Central memory CD8-positive, alpha-beta T cell (primary cell): ENCODE measurements around the gene SETX.
A peak's percentile ranks its signal among the peaks of the same experiment; 100 is the strongest.
"Not testable (repeated sequence)": the region's sequence is repeated elsewhere in the genome, so short reads cannot be mapped to it uniquely, and the experiment has no call there.

Experiments used
- ATAC-seq: fragments of 150-1000 bp; cut with Tn5 transposase; replicated peaks from 2 replicates; pipeline ENCODE4 v1.10.0; 2022; ENCODE audit warnings: mild to moderate bottlenecking, moderate FRiP score, moderate number of reproducible peaks; ENCODE audit not compliant: poor library complexity, severe bottlenecking; ENCODE audit errors: extremely low read depth
- DNase-seq, 2 donors: peaks; one replicate each; pipeline ENCODE4 v3.0.0; 2021; ENCODE audit warnings: low spot score in 2 of 2
- H3K27ac Mint-ChIP-seq: one replicate; pipeline ENCODE4 v1.8.0; 2022; ENCODE audit warnings: low read depth, mild to moderate bottlenecking, moderate library complexity, mixed read lengths
- H3K27me3 Mint-ChIP-seq: one replicate; pipeline ENCODE4 v1.8.0; 2022; ENCODE audit warnings: mixed read lengths
- H3K36me3 Mint-ChIP-seq: one replicate; pipeline ENCODE4 v1.8.0; 2022; ENCODE audit warnings: mild to moderate bottlenecking, moderate library complexity, mixed read lengths; ENCODE audit not compliant: insufficient read depth
- H3K4me1 Mint-ChIP-seq: one replicate; pipeline ENCODE4 v1.8.0; 2022; ENCODE audit warnings: mixed read lengths
- H3K4me3 Mint-ChIP-seq: one replicate; pipeline ENCODE4 v1.8.0; 2022; ENCODE audit warnings: mild to moderate bottlenecking, moderate library complexity, mixed read lengths
- H3K9me3 Mint-ChIP-seq: one replicate; pipeline ENCODE4 v1.8.0; 2022; ENCODE audit warnings: mixed read lengths

Gene SETX

DNA sequence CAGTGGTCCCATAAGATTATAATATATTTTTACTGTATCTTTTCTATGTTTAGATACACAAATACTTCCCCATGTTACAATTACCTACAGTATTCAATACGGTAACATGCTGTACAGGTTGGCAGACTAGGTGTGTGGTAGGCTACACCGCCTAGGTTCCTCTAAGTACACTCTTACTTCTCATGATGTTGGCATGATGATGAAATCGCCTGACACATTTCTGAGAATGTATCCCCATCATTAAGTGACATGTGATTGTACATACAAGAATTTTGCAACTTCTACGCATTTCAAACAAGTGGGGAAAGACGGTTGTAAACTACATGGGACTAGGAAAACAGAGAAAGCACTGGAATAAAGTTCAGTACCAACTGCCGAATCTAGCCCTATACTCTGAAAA is 53.3 kb downstream of the SETX start:
- no peaks in the 10 kb centered on the region for H3K27me3 Mint-ChIP-seq
- no peak overlapping the region for H3K27ac Mint-ChIP-seq
- no peaks in the 10 kb centered on the region for H3K9me3 Mint-ChIP-seq
- H3K4me1 Mint-ChIP-seq: peaks cover 24% of the 10 kb centered on the region
- H3K36me3 Mint-ChIP-seq: peaks cover 76% of the 10 kb centered on the region
- DNase-seq: no peak
- no peak for ATAC-seq
- H3K4me3 Mint-ChIP-seq: no peak overlapping the region

DNA sequence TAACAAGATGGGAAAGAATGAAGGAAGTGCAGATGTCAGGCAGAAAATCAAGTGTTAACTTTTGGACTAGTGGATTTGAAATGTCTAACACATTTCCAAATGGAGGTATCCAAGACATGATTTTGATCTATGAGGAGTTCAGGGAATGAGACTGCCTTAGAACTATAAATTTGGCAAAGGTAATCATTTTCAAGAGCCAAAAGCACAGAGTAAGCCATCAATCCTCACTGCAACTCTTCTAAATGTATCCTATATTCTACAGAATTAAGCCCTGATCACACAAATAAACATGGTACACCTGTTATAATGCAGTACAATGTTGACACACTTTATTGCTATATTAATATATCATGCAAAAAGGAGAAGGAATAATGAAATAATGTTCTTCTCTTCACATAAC is 55.6 kb downstream of the SETX start:
- DNase-seq: no peak
- H3K4me1 Mint-ChIP-seq: peaks cover 28% of the 10 kb centered on the region
- H3K27me3 Mint-ChIP-seq: no peaks in the 10 kb centered on the region
- peak overlapping the region; percentile 36 for H3K27ac Mint-ChIP-seq
- no peaks in the 10 kb centered on the region for H3K9me3 Mint-ChIP-seq
- H3K4me3 Mint-ChIP-seq: no peak overlapping the region
- peaks cover 80% of the 10 kb centered on the region for H3K36me3 Mint-ChIP-seq
- no peak for ATAC-seq

DNA sequence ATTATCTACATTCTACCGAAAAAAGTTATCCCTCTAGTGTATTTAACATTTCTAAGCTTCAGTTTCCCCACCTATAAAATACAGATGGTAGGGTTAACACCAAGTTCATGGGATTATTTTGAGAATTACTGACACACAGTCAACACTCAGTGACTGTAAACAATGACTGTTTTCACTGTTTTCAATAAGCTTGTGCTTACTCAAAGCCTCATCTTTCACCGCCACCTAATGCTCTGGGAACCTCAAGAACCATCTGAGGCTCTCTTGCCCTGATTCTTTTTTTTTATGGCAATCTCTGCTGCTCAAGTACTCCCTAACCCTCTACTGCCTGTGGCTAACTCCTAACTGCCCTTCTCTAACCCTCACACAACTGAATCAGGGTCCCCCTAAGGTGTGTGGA is 59.6 kb downstream of the SETX start:
- ATAC-seq (no peak), DNase-seq (no peak)
- no peaks in the 10 kb centered on the region for H3K27me3 Mint-ChIP-seq
- H3K9me3 Mint-ChIP-seq: no peaks in the 10 kb centered on the region
- peaks cover 74% of the 10 kb centered on the region for H3K36me3 Mint-ChIP-seq
- H3K4me3 Mint-ChIP-seq: no peak overlapping the region
- H3K27ac Mint-ChIP-seq: no peak overlapping the region
- H3K4me1 Mint-ChIP-seq: peaks cover 26% of the 10 kb centered on the region

DNA sequence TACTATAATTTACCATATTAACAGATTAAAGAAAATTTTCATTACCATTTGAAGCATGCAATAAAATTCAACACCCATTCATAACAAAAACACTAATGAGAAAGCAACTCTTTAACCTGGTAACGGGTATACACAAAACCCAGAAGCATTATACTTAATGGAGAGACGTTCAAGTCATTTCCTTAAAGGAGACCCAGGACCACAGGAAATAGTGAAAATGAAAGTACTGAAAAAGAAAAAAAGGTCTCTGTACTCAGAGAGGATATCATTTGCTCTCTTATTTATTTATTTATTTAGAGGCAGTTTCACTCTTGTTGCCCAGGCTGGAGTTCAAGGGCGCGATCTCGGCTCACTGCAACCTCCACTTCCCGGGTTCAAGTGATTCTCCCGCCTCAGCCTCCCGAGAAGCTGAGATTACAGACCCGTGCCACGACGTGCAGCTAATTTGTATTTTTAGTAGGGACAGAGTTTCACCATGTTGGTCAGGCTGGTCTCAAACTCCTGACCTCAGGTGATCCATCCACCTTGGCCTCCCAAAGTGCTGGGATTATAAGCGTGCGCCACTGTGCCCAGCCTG is 61.6 kb downstream of the SETX start:
- Mint-ChIP-seq H3K9me3 (no peaks in the 10 kb centered on the region), H3K27ac (peak overlapping the region; percentile 57), H3K36me3 (peaks cover 60% of the 10 kb centered on the region), H3K4me3 (no peak overlapping the region), H3K27me3 (no peaks in the 10 kb centered on the region), H3K4me1 (peaks cover 21% of the 10 kb centered on the region)
- DNase-seq (no peak), ATAC-seq (peak; percentile 75)

DNA sequence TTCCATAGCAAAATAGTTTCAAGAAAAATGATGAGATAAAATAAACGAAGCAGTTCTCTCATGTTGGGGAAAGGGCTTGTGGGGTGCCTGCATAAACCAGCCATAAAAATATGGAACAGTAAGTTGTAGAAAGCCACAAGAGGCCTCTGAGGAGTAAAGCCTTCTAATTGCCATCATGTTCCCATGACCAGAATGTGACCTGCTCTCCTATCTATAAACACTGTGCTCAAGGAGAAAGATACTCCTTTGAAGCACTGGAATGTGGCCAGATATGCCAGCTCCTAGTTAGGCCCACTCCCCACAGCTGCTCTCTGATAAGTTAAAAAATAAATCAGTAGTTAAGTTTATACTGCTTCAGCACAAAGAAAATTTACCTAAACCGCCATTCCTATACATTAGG is 65.8 kb downstream of the SETX start:
- Mint-ChIP-seq H3K4me3 (no peak overlapping the region), H3K4me1 (peaks cover 6% of the 10 kb centered on the region), H3K27me3 (no peaks in the 10 kb centered on the region), H3K27ac (no peak overlapping the region), H3K36me3 (peaks cover 58% of the 10 kb centered on the region), H3K9me3 (no peaks in the 10 kb centered on the region)
- DNase-seq: no peak
- no peak for ATAC-seq

DNA sequence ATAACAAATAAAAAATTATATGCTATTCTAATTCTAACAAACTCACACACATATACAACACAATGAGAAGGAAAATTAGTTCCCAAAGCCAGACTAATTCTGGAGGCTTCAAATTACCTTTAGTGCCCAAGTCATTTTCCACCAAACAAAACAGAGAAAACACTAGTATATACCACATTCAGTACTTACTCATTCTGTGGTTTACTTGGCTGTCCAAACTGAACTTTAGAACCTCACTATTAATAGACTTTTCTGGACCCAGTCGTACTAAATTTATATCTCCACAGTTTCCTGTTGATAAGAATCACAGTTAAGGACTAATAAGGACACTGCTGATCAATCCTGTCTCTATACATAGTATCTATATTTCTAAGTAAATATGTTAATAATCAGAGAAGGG is 66.4 kb downstream of the SETX start:
- Mint-ChIP-seq H3K27ac (no peak overlapping the region), H3K4me1 (peaks cover 9% of the 10 kb centered on the region), H3K4me3 (no peak overlapping the region), H3K27me3 (no peaks in the 10 kb centered on the region), H3K36me3 (peaks cover 59% of the 10 kb centered on the region), H3K9me3 (no peaks in the 10 kb centered on the region)
- ATAC-seq (no peak), DNase-seq (no peak)

DNA sequence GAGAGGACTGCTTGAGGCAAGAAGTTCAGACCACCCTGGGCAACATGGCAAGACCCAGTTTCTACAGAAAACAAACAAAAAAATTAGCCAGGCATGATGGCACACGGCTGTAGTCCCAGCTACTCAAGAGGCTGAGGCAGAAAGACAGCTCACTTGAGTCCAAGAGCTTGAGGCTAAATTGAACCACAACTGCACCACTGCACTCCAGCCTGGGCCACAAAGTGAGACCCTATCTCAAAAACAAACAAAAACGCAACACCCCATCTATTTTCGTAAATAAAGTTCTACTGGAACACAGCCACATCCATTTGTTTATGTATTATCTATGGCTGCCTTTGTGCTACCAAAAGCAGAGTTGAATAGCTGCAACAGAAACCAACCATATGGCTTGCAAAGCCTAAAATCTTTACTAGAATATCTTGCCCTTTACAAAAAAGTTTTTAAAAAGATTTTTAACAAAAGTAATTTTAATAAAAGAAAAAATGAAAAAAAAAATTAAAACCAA is 67.5 kb downstream of the SETX start:
- Mint-ChIP-seq H3K4me3 (no peak overlapping the region), H3K27ac (no peak overlapping the region), H3K9me3 (no peaks in the 10 kb centered on the region), H3K36me3 (peaks cover 66% of the 10 kb centered on the region), H3K27me3 (no peaks in the 10 kb centered on the region), H3K4me1 (peaks cover 9% of the 10 kb centered on the region)
- DNase-seq: no peak
- ATAC-seq: no peak

DNA sequence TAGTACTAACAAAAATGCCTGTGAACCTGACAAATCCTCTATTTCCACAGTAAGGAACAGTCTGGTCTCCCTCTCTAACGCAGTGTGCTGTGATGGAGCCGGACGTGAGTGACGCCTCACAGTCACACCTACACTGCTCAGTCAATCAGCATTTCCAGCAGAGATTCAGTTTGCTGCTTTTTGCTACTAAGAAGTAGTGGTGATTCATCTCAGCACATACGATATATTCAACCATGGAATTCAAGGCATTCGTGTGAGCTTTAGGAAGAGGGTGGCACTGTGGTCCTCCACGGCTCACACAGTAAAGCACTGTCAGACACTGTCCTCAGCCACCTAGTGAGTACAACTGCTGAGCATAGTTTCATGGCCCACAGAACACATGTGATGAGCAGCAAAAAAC is 70.9 kb downstream of the SETX start:
- Mint-ChIP-seq H3K27me3 (no peaks in the 10 kb centered on the region), H3K9me3 (no peaks in the 10 kb centered on the region), H3K4me3 (no peak overlapping the region), H3K27ac (no peak overlapping the region), H3K4me1 (peaks cover 14% of the 10 kb centered on the region), H3K36me3 (peaks cover 82% of the 10 kb centered on the region)
- ATAC-seq: no peak
- no peak for DNase-seq

DNA sequence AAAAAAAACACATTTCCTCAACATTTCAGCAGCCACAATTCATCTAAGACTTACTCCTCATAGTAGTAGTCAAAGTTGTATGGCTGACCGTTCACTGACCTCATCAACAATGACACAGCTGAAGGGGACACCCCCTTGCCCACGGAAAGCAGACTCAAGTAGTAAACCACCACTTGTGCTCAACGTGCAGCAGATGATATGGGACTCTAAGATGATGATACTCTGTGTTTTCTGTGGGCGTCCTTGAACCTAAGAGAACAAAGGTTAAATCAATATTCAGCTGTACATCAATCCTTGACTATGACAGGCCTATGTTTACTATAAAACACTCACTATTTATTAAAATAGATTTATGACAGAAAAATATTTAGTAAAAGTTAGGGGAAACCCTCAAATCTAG is 71.6 kb downstream of the SETX start:
- DNase-seq (no peak), ATAC-seq (no peak)
- no peak overlapping the region for H3K4me3 Mint-ChIP-seq
- H3K4me1 Mint-ChIP-seq: peaks cover 14% of the 10 kb centered on the region
- H3K27me3 Mint-ChIP-seq: no peaks in the 10 kb centered on the region
- H3K27ac Mint-ChIP-seq: no peak overlapping the region
- peaks cover 89% of the 10 kb centered on the region for H3K36me3 Mint-ChIP-seq
- H3K9me3 Mint-ChIP-seq: no peaks in the 10 kb centered on the region

DNA sequence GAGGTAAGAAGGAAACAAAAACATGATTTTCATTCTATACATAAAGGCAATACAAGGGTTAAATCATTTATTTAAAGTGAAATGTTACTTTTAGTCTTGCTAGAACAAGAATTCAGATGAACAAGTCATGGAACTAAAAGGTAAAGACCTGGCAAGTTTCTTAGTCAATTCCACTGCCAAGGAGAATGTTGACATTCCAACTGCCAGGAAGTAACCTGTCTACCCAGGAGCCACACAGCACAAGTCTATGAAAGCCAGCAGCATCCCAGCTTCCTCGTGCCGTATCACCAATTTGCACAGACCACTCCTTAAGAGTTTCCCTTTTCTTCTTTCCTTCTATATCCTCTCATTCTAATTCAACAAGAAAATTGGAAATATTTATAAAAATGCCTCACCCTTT is 79.9 kb downstream of the SETX start:
- H3K4me3 Mint-ChIP-seq: no peak overlapping the region
- H3K4me1 Mint-ChIP-seq: no peaks in the 10 kb centered on the region
- no peaks in the 10 kb centered on the region for H3K27me3 Mint-ChIP-seq
- peaks cover 87% of the 10 kb centered on the region for H3K36me3 Mint-ChIP-seq
- ATAC-seq (no peak), DNase-seq (no peak)
- H3K9me3 Mint-ChIP-seq: no peaks in the 10 kb centered on the region
- peak overlapping the region; percentile 36 for H3K27ac Mint-ChIP-seq

DNA sequence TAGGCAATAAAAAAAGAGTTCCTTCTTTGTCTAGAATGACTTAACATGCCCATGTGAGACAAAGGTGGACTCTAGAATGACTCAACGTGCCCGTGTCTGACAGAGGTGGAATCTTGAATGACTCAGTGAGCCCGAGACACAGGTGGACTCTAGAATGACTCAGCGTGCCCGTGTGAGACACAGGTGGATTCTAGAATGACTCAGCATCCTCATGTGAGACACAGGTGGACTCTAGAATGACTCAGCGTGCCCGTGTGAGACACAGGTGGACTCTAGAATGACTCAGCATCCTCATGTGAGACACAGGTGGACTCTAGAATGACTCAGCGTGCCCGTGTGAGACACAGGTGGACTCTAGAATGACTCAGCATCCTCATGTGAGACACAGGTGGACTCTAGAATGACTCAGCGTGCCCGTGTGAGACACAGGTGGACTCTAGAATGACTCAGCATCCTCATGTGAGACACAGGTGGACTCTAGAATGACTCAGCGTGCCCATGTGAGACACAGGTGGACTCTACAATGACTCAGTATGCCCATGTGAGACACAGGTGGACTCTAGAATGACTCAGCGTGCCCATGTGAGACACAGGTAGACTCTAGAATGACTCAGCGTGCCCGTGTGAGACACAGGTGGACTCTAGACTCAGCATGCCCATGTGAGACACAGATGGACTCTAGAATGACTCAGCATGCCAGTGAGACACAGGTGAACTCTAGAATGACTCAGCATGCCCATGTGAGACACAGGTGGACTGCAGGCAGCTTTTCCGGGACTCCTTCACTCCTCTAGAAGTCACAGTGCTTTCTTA is 84.9 kb downstream of the SETX start:
- not testable (repeated sequence) for ATAC-seq, DNase-seq, H3K4me3 Mint-ChIP-seq, H3K27ac Mint-ChIP-seq, H3K4me1 Mint-ChIP-seq, H3K9me3 Mint-ChIP-seq, H3K27me3 Mint-ChIP-seq
- peaks cover 61% of the 10 kb centered on the region for H3K36me3 Mint-ChIP-seq

DNA sequence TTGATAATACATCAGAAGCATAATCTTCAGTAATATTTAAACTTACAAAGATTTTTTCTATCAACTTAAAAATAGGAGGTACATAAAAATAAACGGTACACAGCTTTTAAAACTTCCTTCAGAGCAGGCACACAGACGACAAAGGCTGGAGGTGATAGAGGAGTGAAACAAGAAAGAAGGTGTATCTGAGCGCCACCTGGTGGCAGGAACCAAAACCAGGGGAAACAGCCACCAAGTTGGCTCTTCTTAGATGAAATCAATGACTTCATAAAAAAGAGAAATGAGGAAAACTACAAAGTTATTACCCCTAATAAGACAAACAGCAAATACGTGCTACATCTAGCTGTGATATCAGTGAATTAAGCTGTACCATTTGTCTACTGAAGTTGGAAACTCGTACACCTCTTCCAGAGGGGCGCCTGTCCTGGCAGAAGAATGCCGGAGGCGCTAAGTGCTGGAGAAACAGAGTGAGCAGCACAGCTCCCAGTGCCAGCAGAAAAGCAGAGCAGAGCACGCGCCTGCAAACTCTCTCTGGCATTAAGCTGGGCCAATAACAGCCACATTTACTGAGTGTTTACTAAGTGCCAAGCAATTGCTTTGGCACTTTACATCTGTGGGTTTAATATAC is 85.9 kb downstream of the SETX start:
- Mint-ChIP-seq H3K27me3 (no peaks in the 10 kb centered on the region), H3K4me3 (no peak overlapping the region), H3K36me3 (peaks cover 61% of the 10 kb centered on the region), H3K9me3 (no peaks in the 10 kb centered on the region), H3K4me1 (peaks cover 6% of the 10 kb centered on the region), H3K27ac (no peak overlapping the region)
- ATAC-seq (no peak), DNase-seq (peak; percentile 54 to 58)

DNA sequence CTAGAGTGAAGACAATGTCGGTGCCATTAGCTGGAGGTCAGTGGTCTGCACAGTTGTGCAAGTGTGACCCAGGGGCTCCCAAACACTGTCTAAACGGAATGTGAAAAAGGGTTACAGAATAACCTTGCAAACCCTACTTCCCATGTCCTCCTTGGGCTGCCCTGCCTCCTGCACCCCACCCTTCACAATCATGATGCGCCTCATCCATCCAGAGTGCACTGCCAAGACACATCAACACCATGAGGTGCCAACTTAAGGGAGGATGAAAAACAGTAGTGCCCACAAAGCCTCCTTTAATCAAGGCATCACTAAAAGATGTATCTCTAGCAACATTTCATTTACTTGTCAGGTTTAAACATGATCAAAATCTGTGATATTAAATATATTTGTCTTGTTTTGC is 87.1 kb downstream of the SETX start:
- H3K4me3 Mint-ChIP-seq: no peak overlapping the region
- DNase-seq: no peak
- H3K36me3 Mint-ChIP-seq: peaks cover 57% of the 10 kb centered on the region
- no peak overlapping the region for H3K27ac Mint-ChIP-seq
- H3K9me3 Mint-ChIP-seq: no peaks in the 10 kb centered on the region
- no peaks in the 10 kb centered on the region for H3K27me3 Mint-ChIP-seq
- ATAC-seq: no peak
- H3K4me1 Mint-ChIP-seq: peaks cover 6% of the 10 kb centered on the region
